ENCODE data around the gene PPARD. TPM values are rescaled to one million over a fixed set of nuclear protein-coding genes. Genes with fewer than 3 reads are reported as not detected.

PPARD gene
- total and polyA plus RNA-seq, 2 donors (not counting 1 experiment from before 2014, with no cell fraction given), result 14.8 to 16.3 TPM

DNA sequence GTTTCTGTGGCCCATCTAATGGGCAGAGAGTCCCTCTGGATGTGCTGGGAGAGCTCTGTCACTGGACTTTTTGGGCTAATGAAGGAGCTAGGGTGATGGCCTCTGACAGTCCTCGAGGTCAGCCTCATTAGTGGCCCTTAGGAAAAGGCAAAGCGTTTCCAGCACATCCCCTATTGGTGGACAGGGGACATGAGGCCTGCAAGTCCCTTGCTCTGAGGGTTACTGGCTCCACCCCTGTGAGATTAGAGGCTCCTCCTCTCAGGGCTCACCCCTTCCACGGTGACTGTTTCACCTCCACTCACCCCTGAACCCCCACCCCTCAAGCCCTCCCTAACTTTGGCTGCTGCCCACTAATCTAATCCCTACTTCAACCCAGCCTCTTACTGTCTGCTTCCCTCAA, 97.0 kb downstream of the PPARD start:
- H3K27ac ChIP-seq (ENCODE audit: insufficient read depth, low read length), result no peak overlapping the region
- H4K20me1 ChIP-seq (ENCODE audit: control insufficient read depth, extremely low read depth, insufficient read depth, low read length), result no peaks in the 10 kb centered on the region
- no peaks in the 10 kb centered on the region for H3K79me2 ChIP-seq (ENCODE audit: control insufficient read depth, insufficient read depth, low read length)
- no peak overlapping the region for H3K9ac ChIP-seq (ENCODE audit: insufficient read depth, low read length)
- no peak overlapping the region for H3K4me3 ChIP-seq (replicated peaks in 1 of 4; ENCODE audit: control extremely low read depth in 1 of 4, insufficient read depth in 1 of 4, low read depth in 3 of 4, low read length in 4 of 4)
- H3K4me2 ChIP-seq (ENCODE audit: extremely low read depth, insufficient read depth, low read length), result no peak overlapping the region
- no peak for DNase-seq (ENCODE audit: low read depth in 2 of 2)
- H3K27me3 ChIP-seq (ENCODE audit: control insufficient read depth, insufficient read depth, low read length), result no peaks in the 10 kb centered on the region
- TF ChIP-seq EZH2 (IDR thresholded peaks at IDR 0.05; ENCODE audit: low read length, missing control alignments), result no peak
- TF ChIP-seq, protein P1, sequence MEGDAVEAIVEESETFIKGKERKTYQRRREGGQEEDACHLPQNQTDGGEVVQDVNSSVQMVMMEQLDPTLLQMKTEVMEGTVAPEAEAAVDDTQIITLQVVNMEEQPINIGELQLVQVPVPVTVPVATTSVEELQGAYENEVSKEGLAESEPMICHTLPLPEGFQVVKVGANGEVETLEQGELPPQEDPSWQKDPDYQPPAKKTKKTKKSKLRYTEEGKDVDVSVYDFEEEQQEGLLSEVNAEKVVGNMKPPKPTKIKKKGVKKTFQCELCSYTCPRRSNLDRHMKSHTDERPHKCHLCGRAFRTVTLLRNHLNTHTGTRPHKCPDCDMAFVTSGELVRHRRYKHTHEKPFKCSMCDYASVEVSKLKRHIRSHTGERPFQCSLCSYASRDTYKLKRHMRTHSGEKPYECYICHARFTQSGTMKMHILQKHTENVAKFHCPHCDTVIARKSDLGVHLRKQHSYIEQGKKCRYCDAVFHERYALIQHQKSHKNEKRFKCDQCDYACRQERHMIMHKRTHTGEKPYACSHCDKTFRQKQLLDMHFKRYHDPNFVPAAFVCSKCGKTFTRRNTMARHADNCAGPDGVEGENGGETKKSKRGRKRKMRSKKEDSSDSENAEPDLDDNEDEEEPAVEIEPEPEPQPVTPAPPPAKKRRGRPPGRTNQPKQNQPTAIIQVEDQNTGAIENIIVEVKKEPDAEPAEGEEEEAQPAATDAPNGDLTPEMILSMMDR (conservative IDR thresholded peaks at IDR 0.05 in 1 of 2, IDR thresholded peaks at IDR 0.05 in 1 of 2; ENCODE audit: low read depth in 1 of 2, low read length in 2 of 2), result no peak
- H3K4me1 ChIP-seq (ENCODE audit: control insufficient read depth, extremely low read depth, insufficient read depth, low read length), result no peaks in the 10 kb centered on the region
- H3K36me3 ChIP-seq (ENCODE audit: control insufficient read depth, insufficient read depth, low read length), result no peaks in the 10 kb centered on the region
- H2AFZ ChIP-seq (ENCODE audit: low read length), result no peak overlapping the region
- H3K9me3 ChIP-seq (ENCODE audit: control insufficient read depth, insufficient read depth, low read depth, low read length), result no peaks in the 10 kb centered on the region

DNA sequence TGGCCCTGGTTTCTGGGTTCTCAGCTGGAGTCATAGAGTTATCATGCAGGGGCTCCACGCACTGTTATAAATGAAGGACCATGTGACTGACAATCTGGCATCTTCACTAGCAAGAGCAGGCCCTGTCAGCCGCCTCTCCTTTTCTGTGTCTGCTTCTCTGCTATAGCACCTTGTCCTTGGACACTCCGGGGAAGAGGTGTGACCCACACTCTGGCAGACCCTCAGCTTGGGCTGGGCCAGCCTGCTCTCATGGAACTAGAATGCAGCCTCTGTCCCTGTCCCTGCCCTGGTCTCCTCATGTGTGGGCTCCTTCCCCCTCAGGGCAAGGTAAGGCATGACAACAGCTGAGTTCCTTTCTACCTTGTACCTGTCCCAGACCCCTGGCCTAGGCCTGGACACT, 98.8 kb downstream of the PPARD start:
- Histone ChIP-seq H2AFZ (ENCODE audit: low read length) (no peak overlapping the region), H3K79me2 (ENCODE audit: control insufficient read depth, insufficient read depth, low read length) (no peaks in the 10 kb centered on the region), H3K4me2 (ENCODE audit: extremely low read depth, insufficient read depth, low read length) (no peak overlapping the region), H3K4me3 (replicated peaks in 1 of 4; ENCODE audit: control extremely low read depth in 1 of 4, insufficient read depth in 1 of 4, low read depth in 3 of 4, low read length in 4 of 4) (no peak overlapping the region), H3K27me3 (ENCODE audit: control insufficient read depth, insufficient read depth, low read length) (no peaks in the 10 kb centered on the region), H3K9ac (ENCODE audit: insufficient read depth, low read length) (no peak overlapping the region), H3K36me3 (ENCODE audit: control insufficient read depth, insufficient read depth, low read length) (no peaks in the 10 kb centered on the region), H4K20me1 (ENCODE audit: control insufficient read depth, extremely low read depth, insufficient read depth, low read length) (no peaks in the 10 kb centered on the region), H3K4me1 (ENCODE audit: control insufficient read depth, extremely low read depth, insufficient read depth, low read length) (no peaks in the 10 kb centered on the region), H3K27ac (ENCODE audit: insufficient read depth, low read length) (no peak overlapping the region), H3K9me3 (ENCODE audit: control insufficient read depth, insufficient read depth, low read depth, low read length) (no peaks in the 10 kb centered on the region)
- DNase-seq (ENCODE audit: low read depth in 2 of 2), result no peak
- TF ChIP-seq EZH2 (IDR thresholded peaks at IDR 0.05; ENCODE audit: low read length, missing control alignments), result no peak
- TF ChIP-seq, protein P1 (conservative IDR thresholded peaks at IDR 0.05 in 1 of 2, IDR thresholded peaks at IDR 0.05 in 1 of 2; ENCODE audit: low read depth in 1 of 2, low read length in 2 of 2), result no peak

DNA sequence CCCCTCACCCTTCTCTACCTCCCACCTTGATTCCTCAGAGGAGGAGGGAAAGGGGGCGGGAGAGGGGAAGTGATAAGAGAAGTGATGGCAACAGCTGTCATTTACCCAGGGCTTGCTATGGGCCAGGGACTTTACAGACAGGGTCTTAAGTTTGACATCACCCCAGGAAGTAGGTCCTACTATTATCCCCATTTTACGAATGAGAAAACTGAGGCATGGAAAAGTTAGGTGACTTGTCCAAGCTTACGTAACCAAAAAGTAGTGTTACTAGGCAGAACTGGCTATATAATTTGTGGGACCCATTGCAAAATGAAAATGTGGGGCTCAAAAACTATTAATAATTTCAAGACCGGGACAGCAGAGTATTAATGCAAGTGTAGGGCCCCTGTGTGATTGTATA, 99.3 kb downstream of the PPARD start:
- no peak overlapping the region for H3K27ac ChIP-seq (ENCODE audit: insufficient read depth, low read length)
- no peaks in the 10 kb centered on the region for H4K20me1 ChIP-seq (ENCODE audit: control insufficient read depth, extremely low read depth, insufficient read depth, low read length)
- H3K9ac ChIP-seq (ENCODE audit: insufficient read depth, low read length), result no peak overlapping the region
- H3K4me2 ChIP-seq (ENCODE audit: extremely low read depth, insufficient read depth, low read length), result no peak overlapping the region
- no peaks in the 10 kb centered on the region for H3K9me3 ChIP-seq (ENCODE audit: control insufficient read depth, insufficient read depth, low read depth, low read length)
- no peak overlapping the region for H3K4me3 ChIP-seq (replicated peaks in 1 of 4; ENCODE audit: control extremely low read depth in 1 of 4, insufficient read depth in 1 of 4, low read depth in 3 of 4, low read length in 4 of 4)
- H3K36me3 ChIP-seq (ENCODE audit: control insufficient read depth, insufficient read depth, low read length), result no peaks in the 10 kb centered on the region
- DNase-seq (ENCODE audit: low read depth in 2 of 2), result no peak
- no peaks in the 10 kb centered on the region for H3K4me1 ChIP-seq (ENCODE audit: control insufficient read depth, extremely low read depth, insufficient read depth, low read length)
- no peak for TF ChIP-seq EZH2 (IDR thresholded peaks at IDR 0.05; ENCODE audit: low read length, missing control alignments)
- TF ChIP-seq, protein P1 (conservative IDR thresholded peaks at IDR 0.05 in 1 of 2, IDR thresholded peaks at IDR 0.05 in 1 of 2; ENCODE audit: low read depth in 1 of 2, low read length in 2 of 2), result no peak
- H3K79me2 ChIP-seq (ENCODE audit: control insufficient read depth, insufficient read depth, low read length), result no peaks in the 10 kb centered on the region
- no peak overlapping the region for H2AFZ ChIP-seq (ENCODE audit: low read length)
- no peaks in the 10 kb centered on the region for H3K27me3 ChIP-seq (ENCODE audit: control insufficient read depth, insufficient read depth, low read length)
